GM18951 (cell line): ENCODE measurements around the gene KCNG2.
"Not testable (repeated sequence)": the region's sequence is repeated elsewhere in the genome, so short reads cannot be mapped to it uniquely, and the experiment has no call there.

Experiments used
- POLR2A ChIP-seq: IDR thresholded peaks from 4 replicates; pipeline ENCODE4 v1.6.1; 2011; ENCODE audit warnings: mild to moderate bottlenecking; ENCODE audit not compliant: insufficient read length, insufficient read depth; ENCODE audit errors: extremely low read depth
- in situ Hi-C: fragments of 300-500 bp; cut with MboI; formaldehyde crosslinking; loops from one replicate; pipeline ENCODE4 v1.12.0; 2022; ENCODE audit warnings: low sequenced_read_pairs, mixed read lengths, inconsistent platforms; ENCODE audit not compliant: unreplicated experiment

The KCNG2 gene

GRCh38 chr18:79856119-79857007, 58.6 kb downstream of the KCNG2 start:
- in situ Hi-C loops, result no loop called here
- TF ChIP-seq POLR2A, result no peak

GRCh38 chr18:79857082-79857671, 59.4 kb downstream of the KCNG2 start:
- TF ChIP-seq POLR2A, result no peak
- in situ Hi-C loops, result no loop called here

- in situ Hi-C loops, result no loop called here
- no peak for TF ChIP-seq POLR2A
Observed at GRCh38 chr18:79859314-79859713, 61.6 kb downstream of the KCNG2 start.

- no peak for TF ChIP-seq POLR2A
- in situ Hi-C loops, result no loop called here
Observed at GRCh38 chr18:79861687-79862086, 63.9 kb downstream of the KCNG2 start.

- in situ Hi-C loops, result no loop called here
- TF ChIP-seq POLR2A, result no peak
Observed at GRCh38 chr18:79862562-79862961, 64.8 kb downstream of the KCNG2 start.

- in situ Hi-C loops, result no loop called here
Observed at GRCh38 chr18:79863161-79864005, 65.6 kb downstream of the KCNG2 start.

DNA sequence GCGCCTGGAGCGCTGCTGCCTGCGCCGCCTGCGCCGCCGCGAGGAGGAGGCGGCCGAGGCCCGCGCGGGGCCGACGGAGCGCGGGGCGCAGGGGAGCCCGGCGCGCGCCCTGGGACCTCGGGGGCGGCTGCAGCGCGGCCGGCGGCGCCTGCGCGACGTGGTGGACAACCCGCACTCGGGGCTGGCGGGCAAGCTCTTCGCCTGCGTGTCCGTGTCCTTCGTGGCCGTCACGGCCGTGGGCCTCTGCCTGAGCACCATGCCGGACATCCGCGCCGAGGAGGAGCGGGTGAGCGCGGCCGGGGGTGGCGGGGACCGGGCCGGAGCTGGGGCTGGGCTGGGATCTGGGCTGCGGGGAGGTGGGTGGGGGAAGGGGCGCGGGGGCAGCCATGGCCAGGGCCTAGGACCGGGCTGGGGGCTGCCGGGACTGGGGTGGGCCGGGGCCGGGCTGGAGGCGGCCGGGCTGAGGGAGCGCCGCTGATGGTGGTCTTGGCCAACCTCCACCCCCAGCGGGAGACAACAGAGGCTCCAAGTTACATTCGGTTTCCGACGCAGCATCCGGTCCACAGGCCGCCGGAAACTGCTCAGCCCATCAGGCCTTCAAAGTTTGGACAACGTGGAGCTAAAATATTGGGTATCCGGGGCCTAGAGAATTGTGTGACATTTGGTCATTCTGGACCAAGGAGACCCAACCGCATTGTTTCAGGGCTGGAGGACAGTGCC, 66.4 kb downstream of the KCNG2 start:
- no peak for TF ChIP-seq POLR2A
- in situ Hi-C loops, result no loop called here

More at GRCh38 chr18:79863161-79864005, 65.6 kb downstream of the KCNG2 start:
- no peak for TF ChIP-seq POLR2A

DNA sequence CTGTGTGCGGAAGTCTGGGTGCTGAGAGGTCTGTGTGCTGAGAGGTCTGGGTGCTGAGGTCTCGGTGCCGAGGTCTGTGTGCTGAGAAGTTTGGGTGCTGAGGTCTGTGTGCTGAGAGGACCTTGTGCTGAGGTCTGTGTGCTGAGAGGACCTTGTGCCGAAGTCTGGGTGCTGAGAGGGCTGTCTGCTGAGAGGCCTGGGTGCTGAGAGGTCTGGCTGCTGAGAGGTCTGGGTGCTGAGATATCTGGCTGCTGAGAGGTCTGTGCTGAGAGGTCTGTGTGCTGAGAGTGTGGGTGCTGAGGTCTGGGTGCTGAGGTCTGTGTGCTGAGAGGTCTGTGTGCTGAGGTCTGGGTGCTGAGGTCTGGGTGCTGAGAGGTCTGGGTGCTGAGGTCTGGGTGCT, 67.2 kb downstream of the KCNG2 start:
- in situ Hi-C loops, result not testable (repeated sequence)

- in situ Hi-C loops, result not testable (repeated sequence)
Observed at GRCh38 chr18:79865951-79866350, 68.2 kb downstream of the KCNG2 start.

DNA sequence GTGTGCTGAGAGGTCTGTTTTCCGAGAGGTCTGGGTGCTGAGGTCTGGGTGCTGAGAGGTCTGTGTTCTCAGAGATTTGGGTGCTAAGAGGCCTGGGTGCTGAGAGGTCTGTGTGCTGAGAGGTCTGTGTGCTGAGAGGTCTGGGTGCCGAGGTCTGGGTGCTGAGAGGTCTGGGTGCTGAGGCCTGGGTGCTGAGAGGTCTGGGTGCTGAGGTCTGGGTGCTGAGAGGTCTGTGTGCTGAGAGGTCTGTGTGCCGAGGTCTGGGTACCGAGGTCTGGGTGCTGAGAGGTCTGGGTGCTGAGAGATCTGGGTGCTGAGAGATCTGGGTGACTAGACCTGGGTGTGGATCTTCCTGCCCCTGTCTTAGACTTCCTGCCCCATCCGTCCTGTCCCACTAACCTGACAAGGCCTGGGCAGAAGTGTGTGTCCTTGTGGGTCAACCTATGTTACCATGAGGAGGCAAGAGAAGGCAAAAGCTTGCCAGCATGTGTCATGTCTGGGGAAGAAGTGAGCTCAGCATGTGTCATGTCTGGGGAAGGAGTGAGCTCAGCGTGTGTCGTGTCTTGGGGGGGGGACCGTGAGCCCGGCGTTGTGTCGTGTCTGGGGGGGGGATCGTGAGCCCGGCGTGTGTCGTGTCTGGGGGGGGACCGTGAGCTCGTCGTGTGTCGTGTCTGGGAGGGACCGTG, 69.3 kb downstream of the KCNG2 start:
- in situ Hi-C loops, result no loop called here

DNA sequence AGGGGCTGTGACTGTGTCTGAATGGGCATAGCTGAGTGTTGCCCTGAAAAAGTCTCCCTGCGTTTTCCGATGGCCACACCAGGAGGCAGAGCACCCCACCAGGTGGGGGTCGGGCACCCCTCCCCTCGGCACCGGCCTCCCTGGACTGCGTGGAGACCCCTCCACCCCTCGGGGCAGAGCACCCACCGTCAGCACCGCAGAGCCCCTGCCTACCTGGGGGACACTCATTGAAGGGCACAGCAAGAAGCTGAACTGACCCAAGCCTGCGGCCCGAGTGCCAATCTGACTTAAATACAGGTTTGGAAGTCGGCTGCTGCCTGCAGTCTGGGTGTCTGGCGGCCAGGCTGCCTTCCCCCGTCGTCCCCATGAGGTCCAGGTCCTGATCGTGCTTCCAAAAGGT, 69.9 kb downstream of the KCNG2 start:
- TF ChIP-seq POLR2A, result no peak
- in situ Hi-C loops, result no loop called here

More for the DNA sequence above, 69.3 kb downstream of the KCNG2 start:
- TF ChIP-seq POLR2A, result no peak

DNA sequence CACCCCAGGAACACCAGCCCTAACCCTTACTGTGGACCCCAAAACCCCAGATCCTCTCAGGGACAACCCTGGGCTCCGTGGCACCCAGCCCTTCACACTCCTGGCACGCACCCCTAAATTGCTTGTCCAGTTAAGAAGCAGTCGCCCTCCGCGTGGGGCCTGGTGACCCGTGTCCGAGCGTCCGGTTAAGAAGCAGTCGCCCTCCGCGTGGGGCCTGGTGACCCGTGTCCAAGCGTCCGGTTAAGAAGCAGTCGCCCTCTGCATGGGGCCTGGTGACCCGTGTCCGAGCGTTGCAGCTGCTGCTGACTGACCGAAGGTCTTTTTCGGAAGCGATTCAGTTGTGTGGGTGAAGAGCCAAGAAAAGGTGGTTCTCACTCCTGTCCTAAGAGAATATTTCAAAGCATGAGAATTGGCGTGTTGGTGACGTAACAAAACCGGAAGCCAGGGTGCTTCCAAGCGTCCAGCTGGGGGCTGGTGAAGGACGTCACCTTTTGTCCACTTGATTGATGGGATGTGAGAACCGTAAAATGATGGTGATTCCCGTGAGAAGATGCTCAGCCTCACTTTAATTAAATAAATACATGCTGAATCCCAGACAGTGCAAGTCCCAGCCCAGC, 70.5 kb downstream of the KCNG2 start:
- no peak for TF ChIP-seq POLR2A
- in situ Hi-C loops, result no loop called here
